CD4-positive, alpha-beta T cell treated with Interferon alpha-2 for 1 hour (primary cell): ENCODE results near the gene KLHL2.
"Not testable (repeated sequence)": the region's sequence is repeated elsewhere in the genome, so short reads cannot be mapped to it uniquely, and the experiment has no call there.

Experiments used
- DNase-seq, 2 donors: peaks; one replicate each; pipeline ENCODE4 v3.0.0-alpha.2; 2020 to 2022

KLHL2 gene

GRCh38 chr4:165332502-165332901 lies 125.1 kb downstream of the KLHL2 start:
- no peak for DNase-seq

GRCh38 chr4:165335163-165335703 lies 127.9 kb downstream of the KLHL2 start:
- DNase-seq: no peak

- no peak for DNase-seq
These were observed 129.4 kb downstream of the KLHL2 start for GRCh38 chr4:165336743-165337142.

- DNase-seq: not testable (repeated sequence)
These were observed 135.0 kb downstream of the KLHL2 start for GRCh38 chr4:165342340-165342739.

GRCh38 chr4:165343353-165344191 lies 136.2 kb downstream of the KLHL2 start:
- DNase-seq: peak in 1 of 2 donors; percentile 32

- DNase-seq: no peak
These were observed 138.5 kb downstream of the KLHL2 start for GRCh38 chr4:165345666-165346417.

- no peak for DNase-seq
These were observed 140.5 kb downstream of the KLHL2 start for GRCh38 chr4:165347647-165348569.

GRCh38 chr4:165351359-165352130 lies 144.2 kb downstream of the KLHL2 start:
- DNase-seq: no peak

- DNase-seq: peak in 1 of 2 donors; percentile 8
These were observed 148.5 kb downstream of the KLHL2 start for GRCh38 chr4:165355900-165356300.

GRCh38 chr4:165359506-165359905 lies 152.1 kb downstream of the KLHL2 start:
- no peak for DNase-seq

- DNase-seq: no peak
These were observed 152.8 kb downstream of the KLHL2 start for GRCh38 chr4:165360041-165360695.

- no peak for DNase-seq
These were observed 153.8 kb downstream of the KLHL2 start for GRCh38 chr4:165360985-165361670.

- DNase-seq: no peak
These were observed 154.4 kb downstream of the KLHL2 start for GRCh38 chr4:165361810-165362209.

- DNase-seq: no peak
These were observed 157.2 kb downstream of the KLHL2 start for GRCh38 chr4:165364452-165365080.

- no peak for DNase-seq
These were observed 159.7 kb downstream of the KLHL2 start for GRCh38 chr4:165367040-165367439.

GRCh38 chr4:165368114-165368513 lies 160.8 kb downstream of the KLHL2 start:
- no peak for DNase-seq

GRCh38 chr4:165368567-165368966 lies 161.2 kb downstream of the KLHL2 start:
- no peak for DNase-seq

- DNase-seq: no peak
These were observed 162.2 kb downstream of the KLHL2 start for GRCh38 chr4:165369522-165369921.

- DNase-seq: no peak
These were observed 163.2 kb downstream of the KLHL2 start for GRCh38 chr4:165370530-165370929.
